CD14-positive monocyte (primary cell): ENCODE measurements around the gene CSTF1. TPM values are rescaled to one million over a fixed set of nuclear protein-coding genes. Genes with fewer than 3 reads are reported as not detected.

Experiments used
- DNase-seq, 3 donors: peaks; one replicate each; pipeline ENCODE4 v3.0.0-alpha.2; 2011 to 2022
- H2AFZ ChIP-seq: 2 replicates; pipeline ENCODE4 v1.6.0; 2012; ENCODE audit warnings: mild to moderate bottlenecking, low read depth, low read length, inconsistent platforms; ENCODE audit not compliant: insufficient read depth, poor library complexity, severe bottlenecking
- H3K27ac ChIP-seq, 2 donors: 1 replicate in 1 of 2; 2 replicates in 1 of 2; pipeline ENCODE4 v1.5.1; 2012 to 2013; ENCODE audit warnings: low read length in 2 of 2, control low read depth in 1 of 2, inconsistent platforms in 1 of 2, low read depth in 1 of 2, mild to moderate bottlenecking in 1 of 2
- H3K27me3 ChIP-seq, 2 donors: one replicate each; pipeline versions ENCODE4 v1.6.0 to v1.6.1; 2011 to 2013; ENCODE audit warnings: low read length in 2 of 2; ENCODE audit not compliant: control insufficient read depth in 2 of 2, insufficient read depth in 2 of 2
- H3K36me3 ChIP-seq, 2 donors: replicated peaks in 1 of 2; 1 replicate in 1 of 2; 2 replicates in 1 of 2; pipeline versions ENCODE4 v1.5.1 to v1.6.1; 2012 to 2013; ENCODE audit warnings: low read length in 2 of 2, control low read depth in 1 of 2, inconsistent platforms in 1 of 2, mild to moderate bottlenecking in 1 of 2; ENCODE audit not compliant: insufficient read depth in 2 of 2, control insufficient read depth in 1 of 2
- H3K4me1 ChIP-seq, 2 donors: 1 replicate in 1 of 2; 2 replicates in 1 of 2; pipeline versions ENCODE4 v1.5.1 to v1.6.1; 2012 to 2013; ENCODE audit warnings: low read length in 2 of 2, control low read depth in 1 of 2, inconsistent platforms in 1 of 2, mild to moderate bottlenecking in 1 of 2, moderate library complexity in 1 of 2; ENCODE audit not compliant: insufficient read depth in 2 of 2, control insufficient read depth in 1 of 2
- H3K4me2 ChIP-seq: replicated peaks from 2 replicates; pipeline ENCODE3; 2012; ENCODE audit warnings: low read length, moderate library complexity, mild to moderate bottlenecking; ENCODE audit not compliant: poor library complexity, severe bottlenecking; ENCODE audit errors: extremely low read depth
- H3K4me3 ChIP-seq, 3 experiments: fragments of 200-600 bp in 1 of 3; sonication (generic) in 1 of 3; replicated peaks in 1 of 3; 1 replicate in 2 of 3; 2 replicates in 1 of 3; pipeline ENCODE4 v1.5.1; 2011 to 2013; ENCODE audit warnings: low read length in 3 of 3, mild to moderate bottlenecking in 3 of 3, control low read depth in 2 of 3, low read depth in 2 of 3, inconsistent platforms in 1 of 3, moderate library complexity in 1 of 3
- H3K79me2 ChIP-seq: 2 replicates; pipeline ENCODE4 v1.6.0; 2012; ENCODE audit warnings: mild to moderate bottlenecking, control low read depth, inconsistent platforms, low read length, moderate library complexity; ENCODE audit not compliant: insufficient read depth
- H3K9ac ChIP-seq: 2 replicates; pipeline ENCODE4 v1.6.0; 2017; ENCODE audit warnings: low read length, mild to moderate bottlenecking; ENCODE audit not compliant: insufficient read depth, poor library complexity, severe bottlenecking
- H3K9me3 ChIP-seq, 2 donors: replicated peaks in 1 of 2; 1 replicate in 1 of 2; 2 replicates in 1 of 2; pipeline versions ENCODE4 v1.5.1 to v1.6.1; 2012 to 2013; ENCODE audit warnings: low read length in 2 of 2, control low read depth in 1 of 2; ENCODE audit not compliant: control insufficient read depth in 1 of 2, insufficient read depth in 1 of 2
- H4K20me1 ChIP-seq: 2 replicates; pipeline ENCODE4 v1.6.0; 2012; ENCODE audit warnings: mild to moderate bottlenecking, low read length, control low read depth, moderate library complexity; ENCODE audit not compliant: insufficient read depth
- H3K27ac Mint-ChIP-seq, 7 donors: one replicate each; pipeline ENCODE4 v1.8.0; 2020; ENCODE audit warnings: mild to moderate bottlenecking in 7 of 7, mixed read lengths in 7 of 7, moderate library complexity in 6 of 7, inconsistent platforms in 2 of 7
- H3K27me3 Mint-ChIP-seq, 3 donors: one replicate each; pipeline ENCODE4 v1.8.0; 2021 to 2022; ENCODE audit warnings: low read depth in 3 of 3, mild to moderate bottlenecking in 3 of 3, mixed read lengths in 3 of 3, moderate library complexity in 3 of 3, inconsistent platforms in 1 of 3
- H3K36me3 Mint-ChIP-seq, 2 donors: one replicate each; pipeline ENCODE4 v1.8.0; 2020; ENCODE audit warnings: mixed read lengths in 2 of 2, inconsistent platforms in 1 of 2, mild to moderate bottlenecking in 1 of 2
- H3K4me1 Mint-ChIP-seq: one replicate; pipeline ENCODE4 v1.8.0; 2020; ENCODE audit warnings: mild to moderate bottlenecking, mixed read lengths
- H3K4me3 Mint-ChIP-seq, 2 donors: one replicate each; pipeline ENCODE4 v1.8.0; 2020; ENCODE audit warnings: mild to moderate bottlenecking in 2 of 2, mixed read lengths in 2 of 2, moderate library complexity in 1 of 2
- H3K9me3 Mint-ChIP-seq, 7 donors: one replicate each; pipeline ENCODE4 v1.8.0; 2020 to 2022; ENCODE audit warnings: mixed read lengths in 7 of 7, mild to moderate bottlenecking in 6 of 7, moderate library complexity in 6 of 7, inconsistent platforms in 2 of 7
- WGBS: methylation state at CpG from one replicate; pipeline ENCODE4 v1.1.5; 2013; ENCODE audit warnings: missing lambda C conversion rate; ENCODE audit not compliant: insufficient coverage; 5-methylcytosine and 5-hydroxymethylcytosine counted together
- intact Hi-C, 2 donors: fragments of 100-400 bp; cut with micrococcal nuclease; formaldehyde crosslinking; loops; one replicate each; pipeline versions ENCODE4 v1.15.0 to v1.15.1; 2023
- polyA plus RNA-seq, 3 donors: library from polyadenylated mRNA; depleted of rRNA in 1 of 3; unstranded in 2 of 3; stranded (reverse) in 1 of 3; fragments of 300-500 nt in 2 of 3; fragments of >200 nt in 1 of 3; fragmentation: Illumina TruSeq in 2 of 3; gene quantifications; 1 replicate in 2 of 3; 2 replicates in 1 of 3; pipeline ENCODE4 v1.2.3, GENCODE V29; 2012 to 2021
- TF ChIP-seq, protein P1 (sequence below): fragments of 200-600 bp; IDR thresholded peaks from one replicate; pipeline ENCODE4 v1.8.0; 2022; ENCODE audit warnings: antibody characterized with exemption, mild to moderate bottlenecking

CSTF1 gene
- polyA plus RNA-seq, 3 donors, result 7.7 to 15.7 (median 10.7) TPM

DNA sequence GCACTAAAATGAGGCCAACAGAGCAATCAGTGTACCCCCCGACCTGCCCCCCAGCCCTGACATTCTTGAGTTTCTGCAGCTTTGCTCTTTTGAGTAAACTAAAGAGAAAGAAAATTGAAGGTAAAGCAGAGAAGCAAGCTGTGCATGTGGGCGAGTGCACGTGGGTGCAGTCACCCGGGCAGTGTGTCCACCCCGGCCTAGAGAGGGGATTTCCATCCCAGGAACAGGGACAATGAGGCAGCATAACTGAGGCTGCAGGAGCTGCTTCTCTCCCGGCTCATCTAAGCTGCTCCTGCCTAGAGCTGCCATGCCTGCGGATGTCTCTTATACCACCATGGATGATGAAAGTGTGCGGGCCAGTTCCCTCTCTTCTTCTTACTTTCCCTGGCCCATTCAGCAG is 36.4 kb downstream of the CSTF1 start:
- peak in 2 of 3 donors; percentile 26 to 39 for DNase-seq
- Histone ChIP-seq H3K9me3 (no peaks in the 10 kb centered on the region), H3K9ac (no peak overlapping the region), H4K20me1 (peaks cover 53% of the 10 kb centered on the region), H3K4me2 (peak overlapping the region; percentile 74), H3K27me3 (peaks cover 27 to 31% of the 10 kb centered on the region in 2 donors), H3K4me3 (peak overlapping the region in 1 of 3 experiments; percentile 65), H3K36me3 (no peaks in the 10 kb centered on the region), H3K27ac (no peak overlapping the region), H3K4me1 (peaks cover 65 to 73% of the 10 kb centered on the region in 2 donors), H2AFZ (no peak overlapping the region), H3K79me2 (no peaks in the 10 kb centered on the region)
- Mint-ChIP-seq H3K9me3 (peaks cover 0 to 7% (median 2%) of the 10 kb centered on the region in 7 donors), H3K27me3 (peaks cover 50 to 63% (median 57%) of the 10 kb centered on the region in 3 donors), H3K36me3 (peaks cover 38 to 45% of the 10 kb centered on the region in 2 donors), H3K4me3 (peak overlapping the region in 1 of 2 donors; percentile 75), H3K4me1 (peaks cover 76% of the 10 kb centered on the region), H3K27ac (peak overlapping the region in 5 of 7 donors; percentile 42 to 89 (median 83))
- TF ChIP-seq, protein P1, sequence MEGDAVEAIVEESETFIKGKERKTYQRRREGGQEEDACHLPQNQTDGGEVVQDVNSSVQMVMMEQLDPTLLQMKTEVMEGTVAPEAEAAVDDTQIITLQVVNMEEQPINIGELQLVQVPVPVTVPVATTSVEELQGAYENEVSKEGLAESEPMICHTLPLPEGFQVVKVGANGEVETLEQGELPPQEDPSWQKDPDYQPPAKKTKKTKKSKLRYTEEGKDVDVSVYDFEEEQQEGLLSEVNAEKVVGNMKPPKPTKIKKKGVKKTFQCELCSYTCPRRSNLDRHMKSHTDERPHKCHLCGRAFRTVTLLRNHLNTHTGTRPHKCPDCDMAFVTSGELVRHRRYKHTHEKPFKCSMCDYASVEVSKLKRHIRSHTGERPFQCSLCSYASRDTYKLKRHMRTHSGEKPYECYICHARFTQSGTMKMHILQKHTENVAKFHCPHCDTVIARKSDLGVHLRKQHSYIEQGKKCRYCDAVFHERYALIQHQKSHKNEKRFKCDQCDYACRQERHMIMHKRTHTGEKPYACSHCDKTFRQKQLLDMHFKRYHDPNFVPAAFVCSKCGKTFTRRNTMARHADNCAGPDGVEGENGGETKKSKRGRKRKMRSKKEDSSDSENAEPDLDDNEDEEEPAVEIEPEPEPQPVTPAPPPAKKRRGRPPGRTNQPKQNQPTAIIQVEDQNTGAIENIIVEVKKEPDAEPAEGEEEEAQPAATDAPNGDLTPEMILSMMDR, result no peak
- WGBS, result 18% methylated on average over 3 of the region's 8 CpGs
- intact Hi-C loops, result loop anchor here in 1 of 2 donors (1.0 to 5.0 kb wide), 2 partner anchors 10 to 37 kb away; partner anchors contain the start of genes AURKA and CSTF1

DNA sequence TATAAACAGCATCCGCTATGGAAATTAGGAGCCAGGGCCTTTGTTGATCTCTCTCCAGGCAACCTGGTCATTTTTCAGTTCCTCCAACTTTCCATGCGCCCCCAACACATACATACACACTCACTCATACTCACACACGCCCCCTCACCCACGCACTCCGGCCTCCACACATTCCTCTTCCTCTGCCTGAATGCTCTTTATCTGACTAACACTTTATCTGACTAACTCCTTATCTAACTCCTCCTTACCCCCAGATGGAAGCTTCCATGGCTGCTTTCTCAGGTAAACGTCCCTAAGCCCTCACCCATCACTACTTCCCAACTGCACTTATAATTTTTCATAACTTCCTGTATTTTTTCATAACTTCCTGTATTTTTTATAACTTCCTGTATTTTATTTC is 37.1 kb downstream of the CSTF1 start:
- Histone ChIP-seq H3K4me2 (peak overlapping the region; percentile 74), H3K9ac (no peak overlapping the region), H4K20me1 (peaks cover 57% of the 10 kb centered on the region), H2AFZ (no peak overlapping the region), H3K4me1 (peaks cover 61 to 67% of the 10 kb centered on the region in 2 donors), H3K36me3 (no peaks in the 10 kb centered on the region), H3K27ac (no peak overlapping the region), H3K27me3 (peaks cover 27 to 32% of the 10 kb centered on the region in 2 donors), H3K4me3 (peak overlapping the region in 1 of 3 experiments; percentile 65), H3K79me2 (no peaks in the 10 kb centered on the region), H3K9me3 (no peaks in the 10 kb centered on the region)
- peaks cover 0 to 9% (median 2%) of the 10 kb centered on the region in 7 donors for H3K9me3 Mint-ChIP-seq
- H3K27ac Mint-ChIP-seq, result peak overlapping the region; percentile 46 to 89 (median 71)
- 41% methylated on average over 6 of the region's 6 CpGs for WGBS
- TF ChIP-seq, protein P1, result no peak
- intact Hi-C loops, result loop anchor here in 1 of 2 donors (1.0 to 5.0 kb wide), 2 partner anchors 10 to 37 kb away; partner anchors contain the start of genes AURKA and CSTF1
- peaks cover 52 to 66% (median 61%) of the 10 kb centered on the region in 3 donors for H3K27me3 Mint-ChIP-seq
- H3K36me3 Mint-ChIP-seq, result peaks cover 41 to 48% of the 10 kb centered on the region in 2 donors
- peak in 2 of 3 donors; percentile 44 to 46 for DNase-seq
- peaks cover 73% of the 10 kb centered on the region for H3K4me1 Mint-ChIP-seq
- peak overlapping the region; percentile 42 to 75 for H3K4me3 Mint-ChIP-seq
